Endodermal cell (in vitro differentiated cells): ENCODE results near the gene SPARCL1. TPM values are rescaled to one million over a fixed set of nuclear protein-coding genes. Genes with fewer than 3 reads are reported as not detected.

Source experiments
- DNase-seq: peaks from one replicate; pipeline ENCODE4 v3.0.0-alpha.2; 2017
- H3K27ac ChIP-seq: 2 replicates; pipeline ENCODE4 v1.5.1; 2013; ENCODE audit warnings: mild to moderate bottlenecking, low read depth, low read length, moderate library complexity
- H3K27me3 ChIP-seq: 2 replicates; pipeline ENCODE4 v1.6.1; 2013; ENCODE audit warnings: mild to moderate bottlenecking, low read length, moderate library complexity; ENCODE audit not compliant: insufficient read depth, control insufficient read depth, poor library complexity, severe bottlenecking
- H3K36me3 ChIP-seq: 2 replicates; pipeline ENCODE4 v1.7.0; 2013; ENCODE audit warnings: mild to moderate bottlenecking, low read length, moderate library complexity; ENCODE audit not compliant: control insufficient read depth, insufficient read depth
- H3K4me1 ChIP-seq: one replicate; pipeline ENCODE4 v1.7.0; 2013; ENCODE audit warnings: low read length; ENCODE audit not compliant: control insufficient read depth, insufficient read depth
- H3K4me3 ChIP-seq: 2 replicates; pipeline ENCODE4 v1.5.1; 2013; ENCODE audit warnings: mild to moderate bottlenecking, low read length, moderate library complexity
- H3K9ac ChIP-seq: 2 replicates; pipeline ENCODE4 v1.6.1; 2013; ENCODE audit warnings: mild to moderate bottlenecking, low read length, moderate library complexity; ENCODE audit not compliant: poor library complexity, severe bottlenecking; ENCODE audit errors: extremely low read depth
- H3K9me3 ChIP-seq: 2 replicates; pipeline ENCODE4 v1.6.1; 2013; ENCODE audit warnings: mild to moderate bottlenecking, low read length, moderate library complexity; ENCODE audit not compliant: control insufficient read depth
- H3K27ac Mint-ChIP-seq: 2 replicates; pipeline ENCODE4 v1.8.0; 2020; ENCODE audit warnings: mixed read lengths
- H3K27me3 Mint-ChIP-seq: 2 replicates; pipeline ENCODE4 v1.8.0; 2021; ENCODE audit warnings: mild to moderate bottlenecking, mixed read lengths; ENCODE audit not compliant: insufficient read depth
- H3K36me3 Mint-ChIP-seq: 2 replicates; pipeline ENCODE4 v1.8.0; 2020; ENCODE audit warnings: low read depth, mixed read lengths
- H3K4me1 Mint-ChIP-seq: 2 replicates; pipeline ENCODE4 v1.8.0; 2020; ENCODE audit warnings: mixed read lengths
- H3K4me3 Mint-ChIP-seq: 2 replicates; pipeline ENCODE4 v1.8.0; 2020; ENCODE audit warnings: mild to moderate bottlenecking, moderate library complexity, mixed read lengths
- H3K9me3 Mint-ChIP-seq: 2 replicates; pipeline ENCODE4 v1.8.0; 2020; ENCODE audit warnings: mild to moderate bottlenecking, mixed read lengths
- WGBS, 2 experiments: methylation state at CpG; one replicate each; pipeline versions ENCODE4 v1.1.5 to v1.1.7; 2013; ENCODE audit warnings: missing lambda C conversion rate in 2 of 2, mixed read lengths in 1 of 2; ENCODE audit not compliant: insufficient coverage in 1 of 2, insufficient read length in 1 of 2; 5-methylcytosine and 5-hydroxymethylcytosine counted together
- total RNA-seq, 2 donors: library from RNA; stranded (reverse); fragmentation: NEBNext Ultra II Directional in 1 of 2; extraction: Animal tissue kit (Norgen Biotek cat#: 25700) in 1 of 2; gene quantifications; 2 replicates in 1 of 2; 3 replicates in 1 of 2; pipeline ENCODE4 v1.2.1, GENCODE V29; 2021
- TF ChIP-seq, protein P1 (sequence below): fragments of 200-600 bp; sonication (generic); conservative IDR thresholded peaks from 2 replicates; pipeline ENCODE4 v1.5.0; 2021; ENCODE audit warnings: antibody characterized with exemption, mild to moderate bottlenecking

The SPARCL1 gene
- total RNA-seq, 2 donors from 2014 or later: 0.26 to 1.0 TPM

DNA sequence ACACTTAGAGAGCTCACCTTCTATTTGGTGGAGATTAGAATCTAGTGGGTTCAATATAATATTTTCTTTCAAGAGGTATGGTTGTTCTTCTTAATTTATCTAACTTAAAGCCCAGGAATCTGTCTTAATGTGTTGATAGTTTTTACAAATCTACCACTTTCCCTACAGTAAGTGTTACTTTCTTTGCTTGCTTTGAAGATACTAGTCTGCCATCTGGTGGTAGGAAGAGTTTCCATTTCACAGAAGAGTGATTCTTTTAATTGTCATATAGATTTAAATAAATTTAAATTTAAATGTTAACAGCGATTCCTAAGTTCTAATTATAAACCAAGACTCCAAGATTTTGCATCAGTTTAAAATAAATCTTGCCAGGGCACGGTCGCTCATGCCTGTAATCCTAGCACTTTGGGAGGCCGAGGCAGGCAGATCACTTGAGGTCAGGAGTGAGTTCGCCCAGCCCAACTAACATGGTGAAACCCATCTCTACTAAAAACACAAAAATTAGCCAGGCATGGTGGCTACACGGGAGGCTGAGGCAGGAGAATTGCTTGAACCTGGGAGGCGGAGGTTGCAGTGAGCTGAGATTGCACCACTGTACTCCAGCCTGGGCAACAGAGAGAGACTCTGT is 63.3 kb downstream of the SPARCL1 start:
- DNase-seq: no peak
- H3K4me3 ChIP-seq: no peak overlapping the region
- Mint-ChIP-seq H3K36me3 (no peaks in the 10 kb centered on the region), H3K9me3 (no peaks in the 10 kb centered on the region), H3K27me3 (no peaks in the 10 kb centered on the region), H3K4me3 (no peak overlapping the region), H3K4me1 (peaks cover 15% of the 10 kb centered on the region), H3K27ac (no peak overlapping the region)
- no peaks in the 10 kb centered on the region for H3K4me1 ChIP-seq
- no peaks in the 10 kb centered on the region for H3K27me3 ChIP-seq
- no peaks in the 10 kb centered on the region for H3K9me3 ChIP-seq
- TF ChIP-seq, protein P1, sequence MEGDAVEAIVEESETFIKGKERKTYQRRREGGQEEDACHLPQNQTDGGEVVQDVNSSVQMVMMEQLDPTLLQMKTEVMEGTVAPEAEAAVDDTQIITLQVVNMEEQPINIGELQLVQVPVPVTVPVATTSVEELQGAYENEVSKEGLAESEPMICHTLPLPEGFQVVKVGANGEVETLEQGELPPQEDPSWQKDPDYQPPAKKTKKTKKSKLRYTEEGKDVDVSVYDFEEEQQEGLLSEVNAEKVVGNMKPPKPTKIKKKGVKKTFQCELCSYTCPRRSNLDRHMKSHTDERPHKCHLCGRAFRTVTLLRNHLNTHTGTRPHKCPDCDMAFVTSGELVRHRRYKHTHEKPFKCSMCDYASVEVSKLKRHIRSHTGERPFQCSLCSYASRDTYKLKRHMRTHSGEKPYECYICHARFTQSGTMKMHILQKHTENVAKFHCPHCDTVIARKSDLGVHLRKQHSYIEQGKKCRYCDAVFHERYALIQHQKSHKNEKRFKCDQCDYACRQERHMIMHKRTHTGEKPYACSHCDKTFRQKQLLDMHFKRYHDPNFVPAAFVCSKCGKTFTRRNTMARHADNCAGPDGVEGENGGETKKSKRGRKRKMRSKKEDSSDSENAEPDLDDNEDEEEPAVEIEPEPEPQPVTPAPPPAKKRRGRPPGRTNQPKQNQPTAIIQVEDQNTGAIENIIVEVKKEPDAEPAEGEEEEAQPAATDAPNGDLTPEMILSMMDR: peak; percentile 91
- no peaks in the 10 kb centered on the region for H3K36me3 ChIP-seq
- no peak overlapping the region for H3K27ac ChIP-seq
- 33 to 66% methylated on average over 3 to 7 of the region's 7 CpGs for WGBS, 2 experiments
- H3K9ac ChIP-seq: no peak overlapping the region

DNA sequence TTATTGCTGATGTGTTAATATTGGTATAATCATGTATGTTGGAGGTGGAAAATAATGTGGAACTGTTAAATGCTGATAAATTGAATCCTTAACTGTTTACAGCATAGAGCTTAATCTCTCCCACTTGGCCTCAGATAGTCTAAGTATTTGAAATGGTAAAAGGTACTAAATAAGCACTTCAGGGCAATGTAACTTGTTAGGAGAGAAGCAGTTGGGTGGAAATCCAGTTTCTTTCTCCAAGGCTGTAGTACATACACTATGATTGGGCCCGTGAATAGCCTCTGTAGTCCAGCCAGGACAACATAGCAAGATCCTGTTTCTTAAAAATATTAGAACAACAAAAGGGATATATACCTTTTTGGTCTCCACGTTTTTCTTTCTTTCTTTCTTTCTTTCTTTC is 67.1 kb downstream of the SPARCL1 start:
- Histone ChIP-seq H3K4me1 (no peaks in the 10 kb centered on the region), H3K36me3 (peaks cover 16% of the 10 kb centered on the region), H3K4me3 (no peak overlapping the region), H3K9ac (no peak overlapping the region), H3K27me3 (no peaks in the 10 kb centered on the region), H3K27ac (no peak overlapping the region), H3K9me3 (peaks cover 7% of the 10 kb centered on the region)
- 86% methylated on average over 2 of the region's 2 CpGs; no CpG with 5 or more reads in 1 of the 2 experiments for WGBS, 2 experiments
- no peaks in the 10 kb centered on the region for H3K27me3 Mint-ChIP-seq
- peaks cover 8% of the 10 kb centered on the region for H3K9me3 Mint-ChIP-seq
- no peak overlapping the region for H3K4me3 Mint-ChIP-seq
- peaks cover 20% of the 10 kb centered on the region for H3K36me3 Mint-ChIP-seq
- peaks cover 21% of the 10 kb centered on the region for H3K4me1 Mint-ChIP-seq
- no peak overlapping the region for H3K27ac Mint-ChIP-seq
- TF ChIP-seq, protein P1: no peak
- no peak for DNase-seq

DNA sequence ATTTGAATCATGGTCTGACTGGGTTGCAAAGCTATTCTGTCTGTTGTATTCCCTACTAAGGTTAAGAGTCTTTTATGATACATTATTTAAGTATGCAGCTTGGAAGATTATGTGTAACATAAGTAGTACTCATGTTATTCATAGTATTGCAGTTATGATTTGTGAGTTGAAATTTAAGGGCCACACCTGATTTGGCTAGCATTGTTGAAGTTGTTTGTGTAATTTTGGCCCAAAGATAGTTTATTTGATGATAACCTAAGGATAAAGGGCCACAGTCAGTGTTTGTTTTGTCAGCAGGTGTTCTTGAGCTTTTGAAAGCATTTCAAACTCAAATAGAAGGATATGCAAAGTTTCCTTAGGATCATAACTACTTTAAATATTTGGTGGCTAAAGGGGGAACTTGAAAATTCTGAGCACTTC is 67.9 kb downstream of the SPARCL1 start:
- peaks cover 16% of the 10 kb centered on the region for H3K36me3 ChIP-seq
- Mint-ChIP-seq H3K9me3 (peaks cover 8% of the 10 kb centered on the region), H3K4me1 (peaks cover 25% of the 10 kb centered on the region), H3K27me3 (no peaks in the 10 kb centered on the region), H3K36me3 (peaks cover 20% of the 10 kb centered on the region), H3K4me3 (no peak overlapping the region), H3K27ac (no peak overlapping the region)
- H3K9ac ChIP-seq: no peak overlapping the region
- DNase-seq: no peak
- H3K27me3 ChIP-seq: no peaks in the 10 kb centered on the region
- TF ChIP-seq, protein P1: no peak
- no peak overlapping the region for H3K27ac ChIP-seq
- peak overlapping the region; percentile 3 for H3K4me3 ChIP-seq
- H3K4me1 ChIP-seq: no peaks in the 10 kb centered on the region
- peaks cover 7% of the 10 kb centered on the region for H3K9me3 ChIP-seq
